ENCODE results near the gene DZIP1.
A peak's percentile ranks its signal among the peaks of the same experiment; 100 is the strongest.

Gene DZIP1

DNA sequence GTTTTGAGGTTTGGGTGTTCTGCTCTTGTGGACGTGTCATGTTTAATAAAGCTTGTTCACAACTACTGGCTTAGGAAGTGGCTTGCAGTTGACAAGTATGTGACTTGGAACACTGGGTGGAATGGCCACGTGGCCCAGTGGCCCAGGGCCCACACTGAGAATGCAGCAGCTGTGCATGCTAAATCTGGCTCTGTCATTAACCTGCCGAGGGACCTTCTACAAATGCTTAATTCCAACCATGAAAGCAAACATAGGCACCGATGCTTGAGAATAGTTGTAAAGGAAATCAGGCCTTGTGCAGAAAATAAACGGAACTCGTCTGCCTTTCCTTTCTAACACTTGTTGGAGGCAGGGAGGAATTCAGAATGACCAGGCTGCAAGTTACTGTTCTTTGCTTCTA lies 103.6 kb downstream of the DZIP1 start:
- peak; percentile 30 for DNase-seq

DNA sequence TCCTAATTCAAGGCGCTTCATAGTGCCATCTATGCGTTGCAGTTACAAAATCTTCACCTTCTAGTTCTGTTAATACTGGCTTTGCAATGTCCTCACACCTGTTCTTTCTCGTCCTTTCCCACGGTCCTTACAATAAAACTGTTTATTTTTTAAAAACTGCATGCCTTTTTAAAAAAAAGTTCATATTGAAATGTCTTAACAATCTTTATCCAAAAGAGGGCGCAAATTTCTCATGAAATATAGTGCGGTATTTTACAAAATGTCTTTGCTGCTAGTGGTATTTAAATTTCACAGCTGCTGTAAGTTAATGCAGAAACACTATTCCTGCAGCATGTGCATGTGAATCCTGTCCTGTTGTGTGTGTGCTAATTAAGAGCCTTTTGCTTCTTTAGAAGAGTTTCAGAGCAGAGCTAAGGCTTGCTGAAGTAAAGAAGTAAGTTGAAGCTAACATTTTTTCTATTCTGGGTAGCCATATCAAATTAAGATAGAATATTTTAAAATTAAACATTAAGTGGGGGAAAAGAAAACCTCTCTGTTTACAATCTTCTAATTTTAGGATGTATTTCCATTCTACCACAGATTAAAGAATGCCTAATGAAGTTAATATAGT lies 107.8 kb downstream of the DZIP1 start:
- peak; percentile 49 for DNase-seq

DNA sequence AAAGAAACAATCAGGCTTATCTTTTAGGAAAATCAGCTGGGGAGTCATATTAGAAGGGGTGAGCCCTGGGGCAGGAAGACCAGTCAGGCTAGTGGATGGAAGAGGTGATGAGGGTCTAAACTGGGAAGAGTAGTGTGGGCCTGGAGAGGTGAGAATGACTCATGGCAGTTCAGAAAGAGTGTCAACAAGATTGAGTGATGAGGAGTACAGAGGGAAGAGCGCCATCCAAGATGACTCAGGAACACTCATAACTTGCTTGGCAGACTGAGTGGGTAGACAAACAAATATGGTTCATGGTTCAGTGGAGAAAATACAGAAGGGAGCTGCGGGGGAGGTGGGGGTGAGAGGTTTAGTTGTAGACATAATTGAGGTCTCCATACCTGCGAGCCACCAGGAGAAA lies 109.3 kb downstream of the DZIP1 start:
- no peak for DNase-seq

DNA sequence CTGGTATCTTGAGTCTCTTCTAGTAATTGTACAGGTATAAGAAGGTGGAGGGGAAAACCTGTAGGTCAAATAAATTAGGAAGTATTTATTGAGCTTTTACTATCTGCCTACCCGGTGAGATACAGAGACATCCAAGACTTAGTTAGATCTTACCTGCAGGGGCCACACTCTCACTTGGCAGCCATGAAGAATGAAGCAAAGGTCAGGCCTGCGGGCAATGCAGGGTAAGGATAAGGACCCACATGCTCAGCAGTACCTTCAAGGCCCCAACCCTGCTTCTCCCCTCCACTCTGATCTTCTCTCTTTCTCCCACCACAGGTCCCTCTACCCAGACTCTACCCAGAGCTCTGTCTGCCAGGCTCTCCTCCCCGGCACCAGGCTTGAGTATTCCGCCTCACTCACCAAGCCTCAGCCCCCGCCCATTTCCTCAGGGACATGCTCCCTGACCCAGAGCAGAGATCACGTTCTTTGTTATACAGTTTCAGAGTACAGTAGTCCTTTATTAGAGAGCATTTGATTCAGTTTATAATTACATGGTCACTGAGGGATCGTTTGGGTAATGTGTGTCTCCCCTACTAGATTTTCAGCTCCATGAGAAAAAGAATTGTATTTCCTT lies 110.9 kb downstream of the DZIP1 start:
- DNase-seq = no peak

DNA sequence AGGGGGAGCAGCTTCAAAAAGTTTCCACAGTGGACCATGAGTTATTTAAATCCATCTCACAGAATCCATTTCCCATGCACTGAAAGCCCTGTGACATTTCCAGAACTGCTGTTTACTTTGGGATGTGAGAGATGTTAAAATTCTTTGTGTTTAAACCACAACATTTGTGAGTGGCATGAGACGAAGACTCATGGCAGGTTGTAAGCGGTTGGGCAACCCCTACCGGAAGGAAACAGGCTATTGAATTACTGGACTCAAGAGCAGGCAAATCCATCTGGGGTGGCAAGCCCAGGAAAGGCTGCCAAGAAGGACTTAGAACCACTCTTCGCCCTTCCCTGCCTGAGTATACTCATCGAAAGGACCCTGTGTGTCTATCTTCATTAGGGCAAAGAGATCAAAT lies 114.3 kb downstream of the DZIP1 start:
- DNase-seq = no peak
